ENCODE data around the gene HPCA. TPM values are rescaled to one million over a fixed set of nuclear protein-coding genes. Genes with fewer than 3 reads are reported as not detected.
"Not testable (repeated sequence)": the region's sequence is repeated elsewhere in the genome, so short reads cannot be mapped to it uniquely, and the experiment has no call there.

Gene HPCA
- total RNA-seq, 1 donor from 2014 or later, result not detected

DNA sequence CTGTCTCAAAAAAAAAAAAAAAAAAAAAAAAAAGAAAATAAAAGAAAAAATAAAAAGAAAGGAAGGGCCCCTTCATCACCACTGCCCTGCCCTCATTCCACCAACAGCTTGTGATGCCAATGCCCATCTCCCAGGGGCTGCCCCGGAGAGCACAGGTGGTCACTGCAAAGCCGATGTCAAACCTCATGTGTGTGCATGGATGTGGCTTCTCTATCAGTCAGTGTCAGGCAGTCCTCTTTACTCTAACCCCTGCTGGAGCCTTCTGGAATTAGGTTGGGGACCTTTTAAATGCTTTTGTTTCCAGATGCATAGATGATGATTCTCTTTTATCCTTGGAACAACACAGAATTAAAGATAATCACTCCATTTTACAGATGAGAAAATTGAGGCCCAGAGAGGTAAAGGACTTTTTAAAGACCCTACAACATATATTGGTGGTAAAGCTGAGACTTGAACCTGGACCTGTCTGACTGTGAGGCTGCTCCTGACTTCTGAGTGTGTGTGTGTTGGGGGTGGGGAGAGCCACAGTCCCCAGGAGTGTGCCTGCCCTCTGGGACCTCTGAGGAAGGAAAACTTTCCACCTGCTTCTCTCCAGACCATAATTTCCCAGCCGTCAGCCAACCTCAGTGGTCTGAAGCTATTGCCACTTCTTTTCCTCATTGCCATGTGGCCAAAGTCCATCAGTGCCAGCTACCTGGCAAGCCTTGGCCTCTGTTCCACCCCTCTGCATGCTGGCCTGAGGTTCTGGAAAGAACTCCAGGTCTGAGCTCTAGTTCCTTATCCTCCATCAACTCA, 17.9 kb downstream of the HPCA start:
- TF ChIP-seq, protein P1, sequence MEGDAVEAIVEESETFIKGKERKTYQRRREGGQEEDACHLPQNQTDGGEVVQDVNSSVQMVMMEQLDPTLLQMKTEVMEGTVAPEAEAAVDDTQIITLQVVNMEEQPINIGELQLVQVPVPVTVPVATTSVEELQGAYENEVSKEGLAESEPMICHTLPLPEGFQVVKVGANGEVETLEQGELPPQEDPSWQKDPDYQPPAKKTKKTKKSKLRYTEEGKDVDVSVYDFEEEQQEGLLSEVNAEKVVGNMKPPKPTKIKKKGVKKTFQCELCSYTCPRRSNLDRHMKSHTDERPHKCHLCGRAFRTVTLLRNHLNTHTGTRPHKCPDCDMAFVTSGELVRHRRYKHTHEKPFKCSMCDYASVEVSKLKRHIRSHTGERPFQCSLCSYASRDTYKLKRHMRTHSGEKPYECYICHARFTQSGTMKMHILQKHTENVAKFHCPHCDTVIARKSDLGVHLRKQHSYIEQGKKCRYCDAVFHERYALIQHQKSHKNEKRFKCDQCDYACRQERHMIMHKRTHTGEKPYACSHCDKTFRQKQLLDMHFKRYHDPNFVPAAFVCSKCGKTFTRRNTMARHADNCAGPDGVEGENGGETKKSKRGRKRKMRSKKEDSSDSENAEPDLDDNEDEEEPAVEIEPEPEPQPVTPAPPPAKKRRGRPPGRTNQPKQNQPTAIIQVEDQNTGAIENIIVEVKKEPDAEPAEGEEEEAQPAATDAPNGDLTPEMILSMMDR (conservative IDR thresholded peaks at IDR 0.05; ENCODE audit: low read depth, low read length), result no peak
- DNase-seq (ENCODE audit: low read depth), result no peak
- H3K4me3 ChIP-seq (ENCODE audit: low read depth, low read length), result no peak overlapping the region

DNA sequence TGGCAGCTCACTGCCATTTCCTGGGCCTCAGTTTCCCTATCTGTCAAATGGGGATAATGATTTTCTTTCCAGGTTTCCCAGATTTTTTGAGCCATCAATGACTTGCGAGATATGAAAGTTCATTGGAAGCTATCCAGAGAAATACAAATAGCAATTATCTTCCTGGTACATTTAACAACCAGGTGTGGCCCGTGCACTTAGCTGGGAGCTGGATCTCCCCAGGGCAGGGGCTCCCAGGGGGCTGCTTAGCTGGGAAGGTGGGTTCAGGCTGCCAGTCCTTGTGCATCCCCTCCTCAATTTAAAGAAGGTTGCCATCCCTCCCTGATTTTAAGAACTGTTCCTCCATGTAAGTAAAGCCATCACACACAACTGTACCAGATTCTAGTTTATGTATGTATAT, 18.5 kb downstream of the HPCA start:
- no peak for DNase-seq (ENCODE audit: low read depth)
- TF ChIP-seq, protein P1 (conservative IDR thresholded peaks at IDR 0.05; ENCODE audit: low read depth, low read length), result no peak
- no peak overlapping the region for H3K4me3 ChIP-seq (ENCODE audit: low read depth, low read length)

DNA sequence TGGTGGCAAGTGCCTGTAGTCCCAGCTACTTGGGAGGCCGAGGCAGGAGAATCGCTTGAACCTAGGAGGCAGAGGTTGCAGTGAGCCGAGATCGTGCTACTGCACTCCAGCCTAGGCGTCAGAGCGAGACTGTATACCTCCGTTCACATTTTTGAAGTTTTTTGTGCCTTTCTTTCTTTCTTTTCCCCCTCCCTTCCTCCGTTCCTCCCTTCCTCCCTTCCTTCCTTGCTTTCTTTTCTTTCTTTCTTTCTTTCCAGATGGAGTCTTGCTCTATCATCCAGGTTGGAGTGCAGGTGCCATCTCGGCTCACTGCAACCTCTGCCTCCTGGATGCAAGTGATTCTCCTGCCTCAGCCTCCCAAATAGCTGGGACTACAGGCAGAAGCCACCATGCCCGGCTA, 19.3 kb downstream of the HPCA start:
- not testable (repeated sequence) for H3K4me3 ChIP-seq (ENCODE audit: low read depth, low read length); DNase-seq (ENCODE audit: low read depth)

DNA sequence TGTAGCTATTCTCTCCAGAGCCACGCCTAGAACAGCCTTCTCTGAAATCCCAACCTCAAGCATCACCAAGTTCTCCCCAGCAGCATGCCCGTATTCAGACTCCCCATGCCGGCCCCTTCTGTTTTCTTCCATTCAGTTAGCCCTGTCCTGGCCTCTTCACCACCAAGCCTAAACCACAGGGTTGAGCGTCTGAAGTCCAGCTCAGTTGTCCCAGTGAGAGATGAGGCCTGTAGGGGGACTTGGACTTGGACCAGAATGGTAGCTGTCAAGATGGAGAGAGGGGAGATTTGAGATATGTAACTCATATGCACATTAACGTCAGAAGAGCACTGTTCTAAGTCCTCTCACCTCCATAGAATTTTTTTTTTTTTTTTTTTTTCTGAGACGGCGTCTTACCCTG, 20.4 kb downstream of the HPCA start:
- H3K4me3 ChIP-seq (ENCODE audit: low read depth, low read length), result no peak overlapping the region
- TF ChIP-seq, protein P1 (conservative IDR thresholded peaks at IDR 0.05; ENCODE audit: low read depth, low read length), result no peak
- no peak for DNase-seq (ENCODE audit: low read depth)

DNA sequence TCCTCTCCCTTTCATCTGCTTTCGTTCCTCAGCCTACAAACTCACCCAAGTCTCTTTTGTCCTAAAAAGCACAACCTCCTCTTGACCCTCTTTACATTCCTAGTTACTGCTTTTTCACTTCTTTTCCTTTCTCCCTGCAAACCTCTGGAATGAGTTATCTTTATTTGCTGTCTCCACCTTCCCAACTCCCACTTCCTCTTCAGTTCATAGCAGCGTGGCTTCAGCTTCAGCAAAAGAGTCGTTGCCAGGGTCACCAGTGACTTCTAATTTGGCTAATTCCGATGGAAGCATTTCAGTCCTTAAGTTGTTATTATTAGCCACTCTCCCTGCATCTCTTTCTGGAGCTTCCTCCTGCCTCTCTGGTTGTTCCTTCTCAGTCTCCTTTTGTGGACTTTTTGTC, 21.1 kb downstream of the HPCA start:
- DNase-seq (ENCODE audit: low read depth), result no peak
- TF ChIP-seq, protein P1 (conservative IDR thresholded peaks at IDR 0.05; ENCODE audit: low read depth, low read length), result no peak
- H3K4me3 ChIP-seq (ENCODE audit: low read depth, low read length), result no peak overlapping the region

DNA sequence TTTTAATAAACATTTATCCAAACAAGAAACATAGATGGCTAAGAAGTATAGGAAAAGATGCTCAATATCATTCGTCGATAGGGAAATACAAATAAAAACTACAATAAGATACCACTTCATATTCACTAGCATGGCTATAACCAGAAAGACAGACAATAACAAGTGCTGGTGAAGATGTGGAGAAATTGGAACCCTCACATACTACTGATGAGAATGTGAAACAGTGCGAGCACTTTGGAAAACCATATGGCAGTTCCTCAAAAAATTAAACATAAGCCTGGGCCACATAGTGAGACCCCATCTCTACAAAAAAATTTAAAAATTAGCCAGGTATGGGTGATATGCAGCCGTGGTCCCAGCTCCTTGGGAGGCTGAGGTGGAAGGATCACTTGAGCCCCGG, 24.0 kb downstream of the HPCA start:
- DNase-seq (ENCODE audit: low read depth), result no peak
- H3K4me3 ChIP-seq (ENCODE audit: low read depth, low read length), result no peak overlapping the region
- TF ChIP-seq, protein P1 (conservative IDR thresholded peaks at IDR 0.05; ENCODE audit: low read depth, low read length), result no peak

DNA sequence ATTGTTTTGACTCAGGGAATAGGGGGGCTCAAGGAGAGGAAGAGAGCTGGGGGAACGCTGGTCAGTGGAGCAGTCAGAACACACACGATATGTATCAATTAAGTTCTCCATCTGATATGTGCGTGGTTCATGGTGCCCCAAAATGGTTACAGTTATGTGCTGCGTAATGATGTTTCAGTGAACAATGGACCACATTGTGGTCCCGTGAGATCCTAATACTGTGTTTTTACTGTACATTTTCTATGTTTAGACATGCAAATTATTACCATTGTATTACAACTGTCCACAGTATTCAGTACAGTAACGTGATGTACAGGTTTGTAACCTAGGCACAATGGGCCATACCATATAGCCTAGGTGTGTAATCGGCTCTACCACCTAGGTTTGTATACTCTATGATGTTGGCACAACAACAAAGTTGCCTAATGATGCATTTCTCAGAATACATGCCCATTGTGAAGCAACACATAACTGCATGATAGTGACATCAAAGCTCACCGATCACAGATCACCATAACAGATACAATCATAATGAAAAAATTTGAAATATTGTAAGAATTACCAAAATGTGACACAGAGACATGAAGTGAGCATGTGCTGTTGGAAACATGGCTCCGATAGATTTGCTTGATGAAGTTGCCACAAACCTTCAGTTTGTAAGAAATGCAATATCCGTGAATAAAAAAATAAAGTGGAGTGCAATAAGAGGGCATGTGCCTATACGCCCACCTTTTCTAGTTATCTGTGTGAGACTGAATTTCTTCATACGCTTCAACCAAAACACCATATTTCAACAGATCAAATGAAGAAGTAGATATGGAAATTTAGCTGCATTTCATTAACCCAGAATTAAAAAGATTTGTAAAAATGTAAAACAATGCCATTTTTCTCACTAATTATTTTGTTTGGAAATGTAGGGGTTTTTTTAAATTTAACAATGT, 29.7 kb downstream of the HPCA start:
- no peak overlapping the region for H3K4me3 ChIP-seq (ENCODE audit: low read depth, low read length)
- DNase-seq (ENCODE audit: low read depth), result no peak
- TF ChIP-seq, protein P1 (conservative IDR thresholded peaks at IDR 0.05; ENCODE audit: low read depth, low read length), result no peak

Measured in epithelial cell of proximal tubule (primary cell).